Stimulated activated CD8-positive, alpha-beta memory T cell treated with anti-CD3 and anti-CD28 coated beads, Interleukin-15, amount 100 ng/mL, for 4 hours (primary cell): ENCODE data around the gene SSBP3.

Experiments used
- DNase-seq, 2 donors: peaks; one replicate each; pipeline ENCODE4 v3.0.0-alpha.2; 2020; ENCODE audit warnings: low read depth in 2 of 2

The SSBP3 gene

GRCh38 chr1:54371942-54372275 lies 34.3 kb downstream of the SSBP3 start:
- DNase-seq, result no peak

- no peak for DNase-seq
These were observed 34.9 kb downstream of the SSBP3 start for GRCh38 chr1:54371038-54371941.

- no peak for DNase-seq
These were observed 35.8 kb downstream of the SSBP3 start for GRCh38 chr1:54370287-54370989.

GRCh38 chr1:54367613-54368012 lies 38.6 kb downstream of the SSBP3 start:
- DNase-seq, result no peak

GRCh38 chr1:54365847-54366246 lies 40.3 kb downstream of the SSBP3 start:
- DNase-seq, result no peak

GRCh38 chr1:54365398-54365797 lies 40.8 kb downstream of the SSBP3 start:
- no peak for DNase-seq

GRCh38 chr1:54364995-54365394 lies 41.2 kb downstream of the SSBP3 start:
- no peak for DNase-seq

GRCh38 chr1:54364582-54364981 lies 41.6 kb downstream of the SSBP3 start:
- no peak for DNase-seq

- no peak for DNase-seq
These were observed 42.3 kb downstream of the SSBP3 start for GRCh38 chr1:54363925-54364324.

- DNase-seq, result no peak
These were observed 43.3 kb downstream of the SSBP3 start for GRCh38 chr1:54362881-54363340.

- DNase-seq, result no peak
These were observed 44.9 kb downstream of the SSBP3 start for GRCh38 chr1:54361342-54361741.

- DNase-seq, result no peak
These were observed 45.8 kb downstream of the SSBP3 start for GRCh38 chr1:54360165-54361005.

GRCh38 chr1:54359393-54360162 lies 46.6 kb downstream of the SSBP3 start:
- no peak for DNase-seq

GRCh38 chr1:54358503-54359168 lies 47.6 kb downstream of the SSBP3 start:
- no peak for DNase-seq

GRCh38 chr1:54357967-54358366 lies 48.2 kb downstream of the SSBP3 start:
- DNase-seq, result no peak

- no peak for DNase-seq
These were observed 49.5 kb downstream of the SSBP3 start for GRCh38 chr1:54356680-54357147.

GRCh38 chr1:54355931-54356679 lies 50.1 kb downstream of the SSBP3 start:
- DNase-seq, result no peak

- no peak for DNase-seq
These were observed 51.3 kb downstream of the SSBP3 start for GRCh38 chr1:54354899-54355298.

GRCh38 chr1:54353959-54354358 lies 52.2 kb downstream of the SSBP3 start:
- DNase-seq, result no peak

GRCh38 chr1:54352755-54353154 lies 53.4 kb downstream of the SSBP3 start:
- DNase-seq, result no peak
